ENCODE measurements around the gene JADE2. TPM values are rescaled to one million over a fixed set of nuclear protein-coding genes. Genes with fewer than 3 reads are reported as not detected.
"Not testable (repeated sequence)": the region's sequence is repeated elsewhere in the genome, so short reads cannot be mapped to it uniquely, and the experiment has no call there.

Gene JADE2
- polyA plus RNA-seq, 2 of the 4 experiments (the other 2 are of a cell fraction) = 24.0 to 27.1 TPM

DNA sequence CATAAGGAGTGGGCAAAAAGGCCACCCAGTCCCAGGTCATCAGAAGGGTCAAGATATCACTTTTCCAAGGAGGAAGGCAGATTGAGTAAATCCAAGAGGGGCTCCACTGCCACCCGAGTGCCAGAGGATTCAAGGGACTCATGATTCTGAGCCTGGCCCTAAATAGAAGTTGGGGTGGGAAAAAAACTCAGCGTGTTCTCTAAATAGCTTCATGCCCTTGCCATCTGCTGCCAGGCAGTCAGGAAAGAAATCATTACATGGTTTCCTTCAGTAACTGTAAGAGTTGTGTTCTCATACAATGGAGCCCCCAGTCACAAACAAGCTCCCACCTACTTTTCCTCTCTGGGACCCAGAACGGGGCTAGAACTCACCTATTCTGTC is 70.0 kb downstream of the JADE2 start:
- Histone ChIP-seq H3K4me2 (no peak overlapping the region), H3K27ac (no peak overlapping the region), H3K4me1 (peaks cover 15% of the 10 kb centered on the region), H3K4me3 (no peak overlapping the region), H3K9me3 (no peaks in the 10 kb centered on the region)
- no peak for FAIRE-seq
- DNase-seq (ENCODE audit: low read depth in 1 of 2, low spot score in 1 of 2) = no peak
- TF ChIP-seq BHLHE40 (IDR thresholded peaks at IDR 0.05; ENCODE audit: low read depth, low read length) (no peak), KDM1A (IDR thresholded peaks at IDR 0.05; ENCODE audit: low read depth) (no peak), MAFK (IDR thresholded peaks at IDR 0.05; ENCODE audit: partially characterized antibody) (no peak), FOXS1 (CRISPR knock-in tag; IDR thresholded peaks at IDR 0.05) (no peak), POLR2AphosphoS2 (conservative IDR thresholded peaks at IDR 0.05; ENCODE audit: low read length) (no peak)
- TF ChIP-seq, protein P1, sequence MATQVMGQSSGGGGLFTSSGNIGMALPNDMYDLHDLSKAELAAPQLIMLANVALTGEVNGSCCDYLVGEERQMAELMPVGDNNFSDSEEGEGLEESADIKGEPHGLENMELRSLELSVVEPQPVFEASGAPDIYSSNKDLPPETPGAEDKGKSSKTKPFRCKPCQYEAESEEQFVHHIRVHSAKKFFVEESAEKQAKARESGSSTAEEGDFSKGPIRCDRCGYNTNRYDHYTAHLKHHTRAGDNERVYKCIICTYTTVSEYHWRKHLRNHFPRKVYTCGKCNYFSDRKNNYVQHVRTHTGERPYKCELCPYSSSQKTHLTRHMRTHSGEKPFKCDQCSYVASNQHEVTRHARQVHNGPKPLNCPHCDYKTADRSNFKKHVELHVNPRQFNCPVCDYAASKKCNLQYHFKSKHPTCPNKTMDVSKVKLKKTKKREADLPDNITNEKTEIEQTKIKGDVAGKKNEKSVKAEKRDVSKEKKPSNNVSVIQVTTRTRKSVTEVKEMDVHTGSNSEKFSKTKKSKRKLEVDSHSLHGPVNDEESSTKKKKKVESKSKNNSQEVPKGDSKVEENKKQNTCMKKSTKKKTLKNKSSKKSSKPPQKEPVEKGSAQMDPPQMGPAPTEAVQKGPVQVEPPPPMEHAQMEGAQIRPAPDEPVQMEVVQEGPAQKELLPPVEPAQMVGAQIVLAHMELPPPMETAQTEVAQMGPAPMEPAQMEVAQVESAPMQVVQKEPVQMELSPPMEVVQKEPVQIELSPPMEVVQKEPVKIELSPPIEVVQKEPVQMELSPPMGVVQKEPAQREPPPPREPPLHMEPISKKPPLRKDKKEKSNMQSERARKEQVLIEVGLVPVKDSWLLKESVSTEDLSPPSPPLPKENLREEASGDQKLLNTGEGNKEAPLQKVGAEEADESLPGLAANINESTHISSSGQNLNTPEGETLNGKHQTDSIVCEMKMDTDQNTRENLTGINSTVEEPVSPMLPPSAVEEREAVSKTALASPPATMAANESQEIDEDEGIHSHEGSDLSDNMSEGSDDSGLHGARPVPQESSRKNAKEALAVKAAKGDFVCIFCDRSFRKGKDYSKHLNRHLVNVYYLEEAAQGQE (IDR thresholded peaks at IDR 0.05) = no peak
- TF ChIP-seq, protein P2, sequence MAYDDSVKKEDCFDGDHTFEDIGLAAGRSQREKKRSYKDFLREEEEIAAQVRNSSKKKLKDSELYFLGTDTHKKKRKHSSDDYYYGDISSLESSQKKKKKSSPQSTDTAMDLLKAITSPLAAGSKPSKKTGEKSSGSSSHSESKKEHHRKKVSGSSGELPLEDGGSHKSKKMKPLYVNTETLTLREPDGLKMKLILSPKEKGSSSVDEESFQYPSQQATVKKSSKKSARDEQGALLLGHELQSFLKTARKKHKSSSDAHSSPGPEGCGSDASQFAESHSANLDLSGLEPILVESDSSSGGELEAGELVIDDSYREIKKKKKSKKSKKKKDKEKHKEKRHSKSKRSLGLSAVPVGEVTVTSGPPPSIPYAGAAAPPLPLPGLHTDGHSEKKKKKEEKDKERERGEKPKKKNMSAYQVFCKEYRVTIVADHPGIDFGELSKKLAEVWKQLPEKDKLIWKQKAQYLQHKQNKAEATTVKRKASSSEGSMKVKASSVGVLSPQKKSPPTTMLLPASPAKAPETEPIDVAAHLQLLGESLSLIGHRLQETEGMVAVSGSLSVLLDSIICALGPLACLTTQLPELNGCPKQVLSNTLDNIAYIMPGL (CRISPR knock-in tag; IDR thresholded peaks at IDR 0.05; ENCODE audit: borderline replicate concordance) = no peak
- ATAC-seq = no peak
- POLR2A ChIA-PET = no interaction called here
- WGBS (ENCODE audit: missing lambda C conversion rate) = 52% methylated on average over 3 of the region's 3 CpGs
- CTCF ChIA-PET = interaction anchor here (0.7 to 2.5 kb wide), 4 partner anchors 9 to 260 kb away, joined by 3 to 13 read pairs (median 6); no protein-coding TSS in a partner anchor

DNA sequence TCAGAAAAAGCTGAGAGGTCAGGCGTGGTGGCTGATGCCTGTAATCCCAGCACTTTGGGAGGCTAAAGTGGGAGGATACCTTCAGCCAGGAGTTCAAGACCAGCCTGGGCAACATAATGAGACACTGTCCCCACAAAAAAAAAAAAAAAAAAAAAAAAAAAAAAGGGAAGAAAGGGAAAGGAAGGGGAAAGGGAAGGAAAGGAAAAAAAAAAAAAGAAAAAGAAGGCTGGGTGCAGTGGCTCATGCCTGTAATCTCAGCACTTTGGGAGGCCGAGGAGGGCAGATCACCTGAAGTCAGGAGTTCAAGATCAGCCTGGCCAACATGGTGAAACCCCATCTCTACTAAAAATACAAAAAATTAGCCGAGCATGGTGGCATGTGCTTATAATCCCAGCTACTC is 74.3 kb downstream of the JADE2 start:
- FAIRE-seq; H3K4me3 ChIP-seq; ATAC-seq; POLR2A ChIA-PET; H3K27ac ChIP-seq; DNase-seq (ENCODE audit: low read depth in 1 of 2, low spot score in 1 of 2); H3K4me2 ChIP-seq; H3K9me3 ChIP-seq; H3K4me1 ChIP-seq: not testable (repeated sequence)
- WGBS (ENCODE audit: missing lambda C conversion rate) = 93% methylated on average over 3 of the region's 3 CpGs
- CTCF ChIA-PET = interaction anchor here (1.1 to 3.9 kb wide), 2 partner anchors 12 to 73 kb away, joined by 3 to 31 read pairs; no protein-coding TSS in a partner anchor

DNA sequence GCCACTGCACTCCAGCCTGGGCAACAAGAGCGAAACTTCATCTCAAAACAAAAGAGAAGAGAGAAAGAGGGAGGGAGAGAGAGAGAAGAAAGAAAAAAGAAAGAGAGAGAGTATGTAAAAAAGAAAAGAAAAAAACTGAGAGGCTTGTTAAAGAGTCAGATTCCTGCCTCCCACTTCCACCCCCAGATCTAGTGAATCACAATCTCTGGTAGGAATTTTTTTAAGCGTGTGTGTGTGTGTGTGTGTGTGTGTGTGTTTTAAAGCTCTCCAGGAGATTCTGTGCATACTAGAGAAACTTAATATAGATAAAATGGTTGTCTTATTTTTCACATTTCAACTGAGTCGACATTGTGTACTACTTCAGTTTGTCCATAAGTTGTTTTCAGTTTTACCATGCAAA is 75.1 kb downstream of the JADE2 start:
- ChIA-PET POLR2A (no interaction called here), CTCF (interaction anchor here (3.9 kb wide), 1 partner anchor 13 kb away, joined by 31 read pairs; no protein-coding TSS in a partner anchor)
- DNase-seq (ENCODE audit: low read depth in 1 of 2, low spot score in 1 of 2) (no peak), ATAC-seq (no peak), FAIRE-seq (no peak)
- WGBS (ENCODE audit: missing lambda C conversion rate) = 85% methylated on average over 3 of the region's 3 CpGs
- Histone ChIP-seq H3K27ac (no peak overlapping the region), H3K9me3 (no peaks in the 10 kb centered on the region), H3K4me1 (0 out of 3 replicates have a peak, but pooled peaks cover 3% of the 10 kb centered on the region), H3K4me2 (no peak overlapping the region), H3K4me3 (no peak overlapping the region)
- TF ChIP-seq, protein P1 (IDR thresholded peaks at IDR 0.05) = no peak
- TF ChIP-seq KDM5A (IDR thresholded peaks at IDR 0.05) = no peak
- no peak for TF ChIP-seq CBX8 (IDR thresholded peaks at IDR 0.05)

Measured in A549 (cell line).